Mononuclear cell (primary cell): Measurements from ENCODE around the gene GAS7. TPM values are rescaled to one million over a fixed set of nuclear protein-coding genes. Genes with fewer than 3 reads are reported as not detected.

Source experiments
- H3K27me3 ChIP-seq: 2 replicates; pipeline ENCODE4 v1.6.0; 2011; ENCODE audit warnings: low read length, control low read depth; ENCODE audit not compliant: insufficient read depth
- H3K4me1 ChIP-seq: 2 replicates; pipeline ENCODE4 v1.5.1; 2011; ENCODE audit warnings: mild to moderate bottlenecking, low read length, control low read depth; ENCODE audit not compliant: insufficient read depth
- H3K4me3 ChIP-seq: 2 replicates; pipeline ENCODE4 v1.5.1; 2011; ENCODE audit warnings: mild to moderate bottlenecking, low read length, moderate library complexity
- H3K9me3 ChIP-seq: 2 replicates; pipeline ENCODE4 v1.5.1; 2011; ENCODE audit warnings: low read depth, mild to moderate bottlenecking, control low read depth, low read length
- total RNA-seq: library from RNA; depleted of rRNA; stranded (reverse); fragments of >200 nt; gene quantifications from one replicate; pipeline ENCODE4 v1.2.3, GENCODE V29; 2012

GAS7 gene
- total RNA-seq, 1 donor = 38.4 TPM

DNA sequence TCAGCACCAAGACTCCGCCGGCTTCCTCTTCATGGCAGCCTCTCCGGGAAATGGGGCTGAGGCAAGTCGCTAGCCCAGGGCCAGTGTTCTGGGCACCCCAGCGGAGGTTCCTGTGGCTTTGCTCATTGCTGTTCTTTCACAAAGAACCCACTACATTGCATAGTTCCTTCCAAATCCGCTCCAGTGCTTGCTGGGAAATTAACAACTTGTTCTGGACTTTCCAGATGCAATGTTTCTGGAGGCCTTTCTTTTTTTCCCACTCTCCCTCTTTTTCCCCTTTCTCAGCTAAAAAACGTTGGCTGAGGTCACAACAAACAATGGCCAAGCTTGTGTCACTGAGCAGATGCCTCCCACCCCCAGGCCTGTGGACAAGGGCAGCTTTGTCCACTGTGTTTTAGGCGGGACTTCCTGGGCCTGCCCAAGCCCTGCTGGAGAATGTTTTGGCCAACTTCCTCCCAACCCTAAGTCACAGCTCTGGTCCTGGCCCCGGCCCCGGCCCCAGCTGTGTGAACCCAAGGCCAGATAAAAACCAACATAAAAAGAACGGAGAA, 161.8 kb downstream of the GAS7 start:
- Histone ChIP-seq H3K27me3 (no peaks in the 10 kb centered on the region), H3K9me3 (no peaks in the 10 kb centered on the region), H3K4me1 (peaks cover 90% of the 10 kb centered on the region), H3K4me3 (peak overlapping the region; percentile 41)

- H3K4me1 ChIP-seq = peaks cover 90% of the 10 kb centered on the region
- H3K27me3 ChIP-seq = no peaks in the 10 kb centered on the region
- H3K9me3 ChIP-seq = no peaks in the 10 kb centered on the region
- H3K4me3 ChIP-seq = peak overlapping the region; percentile 41
Observed at GRCh38 chr17:10035885-10036284, 162.5 kb downstream of the GAS7 start.

DNA sequence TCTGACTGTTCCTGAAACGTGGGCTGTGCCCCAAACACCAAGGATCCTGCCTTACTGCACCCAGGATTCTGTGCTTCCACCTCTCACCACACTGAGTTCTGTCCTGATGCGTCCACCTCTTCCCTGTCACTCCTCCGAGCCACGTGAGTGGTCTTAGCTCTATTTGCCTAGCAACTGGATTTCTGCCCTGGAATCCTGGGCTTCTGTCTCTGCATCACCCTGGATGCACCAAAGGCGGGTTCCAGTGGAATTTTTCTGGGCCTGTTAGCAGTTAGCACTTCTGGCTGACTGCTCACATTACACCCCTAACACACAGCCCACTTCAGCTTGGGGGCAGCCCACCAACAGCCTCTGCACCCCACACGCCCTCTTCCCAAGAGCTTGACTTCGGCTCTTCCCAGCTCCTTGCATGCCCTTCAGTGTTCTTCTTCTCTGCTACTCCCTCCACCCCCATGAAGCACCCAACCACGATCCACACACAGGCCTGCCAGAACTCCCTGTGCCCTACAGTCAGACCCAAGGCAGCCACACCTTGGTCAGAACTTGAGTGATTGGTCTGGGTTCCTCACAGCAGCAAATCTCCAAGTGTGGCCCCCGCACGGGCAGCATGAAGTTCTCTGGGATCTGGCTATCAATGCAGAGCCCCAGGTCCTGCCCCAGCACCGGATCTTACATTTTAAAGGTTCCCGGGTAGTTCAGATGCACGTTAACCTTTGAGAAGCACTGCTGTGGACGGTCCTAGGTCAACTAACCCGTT, 163.5 kb downstream of the GAS7 start:
- Histone ChIP-seq H3K4me3 (no peak overlapping the region), H3K27me3 (no peaks in the 10 kb centered on the region), H3K9me3 (no peaks in the 10 kb centered on the region), H3K4me1 (peaks cover 92% of the 10 kb centered on the region)

GRCh38 chr17:10033959-10034358, 164.4 kb downstream of the GAS7 start:
- H3K9me3 ChIP-seq = no peaks in the 10 kb centered on the region
- no peak overlapping the region for H3K4me3 ChIP-seq
- H3K27me3 ChIP-seq = no peaks in the 10 kb centered on the region
- peaks cover 97% of the 10 kb centered on the region for H3K4me1 ChIP-seq

DNA sequence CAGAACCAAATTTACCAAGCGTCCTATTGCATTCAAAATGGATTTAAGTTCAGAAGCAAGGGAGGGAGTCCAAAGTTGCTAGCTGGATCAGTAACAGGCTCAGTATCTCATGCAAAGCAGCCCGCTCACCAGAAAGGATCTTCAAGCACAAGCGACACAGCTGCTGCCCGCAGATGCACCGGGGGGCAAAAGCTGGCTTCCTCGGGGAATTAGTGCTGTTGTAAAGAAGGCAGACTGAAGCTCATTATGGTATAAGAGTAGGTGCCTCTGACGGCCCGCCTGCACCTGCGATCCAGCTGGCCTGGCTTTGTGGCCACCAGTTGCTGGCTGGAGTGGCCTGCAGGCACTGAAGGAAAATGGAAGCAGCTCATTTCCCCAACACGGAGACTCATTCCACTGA, 165.0 kb downstream of the GAS7 start:
- Histone ChIP-seq H3K4me3 (no peak overlapping the region), H3K9me3 (no peaks in the 10 kb centered on the region), H3K4me1 (peaks cover 96% of the 10 kb centered on the region), H3K27me3 (no peaks in the 10 kb centered on the region)

GRCh38 chr17:10032118-10032852, 166.1 kb downstream of the GAS7 start:
- Histone ChIP-seq H3K9me3 (no peaks in the 10 kb centered on the region), H3K4me3 (no peak overlapping the region), H3K4me1 (peaks cover 96% of the 10 kb centered on the region), H3K27me3 (no peaks in the 10 kb centered on the region)

DNA sequence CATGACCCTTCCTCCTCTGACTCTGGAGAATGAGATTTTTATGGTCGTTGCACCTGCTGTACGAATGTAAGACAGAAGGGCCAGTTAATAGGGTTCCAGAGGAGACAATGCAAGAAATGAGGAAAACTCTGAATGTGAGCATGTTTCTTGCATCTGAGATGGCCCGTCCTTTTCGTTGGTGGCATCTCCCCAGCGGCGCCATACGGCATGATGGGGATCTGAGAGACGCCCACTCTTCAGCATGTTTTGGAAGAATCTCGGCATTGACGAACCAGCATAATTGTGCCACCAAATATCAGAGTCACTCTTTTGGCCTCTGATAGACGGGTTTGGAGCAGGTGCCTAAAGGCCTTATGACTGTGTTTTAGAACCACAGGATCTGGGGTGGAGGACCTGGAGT, 166.8 kb downstream of the GAS7 start:
- Histone ChIP-seq H3K4me1 (peaks cover 96% of the 10 kb centered on the region), H3K27me3 (no peaks in the 10 kb centered on the region), H3K4me3 (no peak overlapping the region), H3K9me3 (no peaks in the 10 kb centered on the region)

DNA sequence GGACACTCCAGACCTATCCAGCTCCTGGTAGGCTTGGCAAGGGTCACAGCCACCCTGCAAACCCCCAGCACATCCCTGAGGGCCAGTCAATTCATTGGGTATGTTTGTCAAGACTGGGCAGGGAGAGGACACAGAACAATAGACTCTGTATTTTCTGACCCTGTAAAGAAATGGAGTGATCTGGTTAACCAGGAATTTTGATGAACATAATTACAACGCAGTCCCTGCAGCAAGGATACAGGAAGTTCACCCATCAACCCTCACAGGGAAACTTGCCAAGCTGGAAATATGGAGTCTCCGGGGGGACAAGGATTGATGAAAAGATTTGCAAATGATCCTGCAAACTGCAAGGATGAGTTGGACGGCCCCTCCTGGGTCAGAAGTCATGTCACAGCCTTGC, 167.3 kb downstream of the GAS7 start:
- H3K27me3 ChIP-seq = no peaks in the 10 kb centered on the region
- H3K4me3 ChIP-seq = no peak overlapping the region
- H3K9me3 ChIP-seq = no peaks in the 10 kb centered on the region
- peaks cover 95% of the 10 kb centered on the region for H3K4me1 ChIP-seq

DNA sequence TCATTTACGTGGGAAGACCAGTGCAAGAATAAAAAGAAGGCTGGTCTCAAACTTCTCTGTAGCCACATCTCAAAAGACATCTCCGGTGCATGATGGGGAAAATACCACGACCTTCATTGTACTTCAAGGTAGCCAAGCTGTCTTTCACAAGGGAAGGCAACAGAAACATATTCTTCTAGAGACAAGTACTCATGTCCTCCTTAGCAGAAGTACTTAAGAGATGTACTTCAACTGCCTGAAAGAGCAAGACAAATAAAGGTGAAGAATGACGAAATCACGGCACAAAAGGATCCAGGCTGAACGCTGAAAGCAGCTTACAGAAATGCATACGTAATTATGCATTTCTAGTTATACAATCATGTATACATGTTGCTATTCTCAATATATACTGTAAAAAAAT, 169.3 kb downstream of the GAS7 start:
- Histone ChIP-seq H3K4me3 (no peak overlapping the region), H3K27me3 (no peaks in the 10 kb centered on the region), H3K9me3 (no peaks in the 10 kb centered on the region), H3K4me1 (peaks cover 78% of the 10 kb centered on the region)

GRCh38 chr17:10025976-10026901, 172.2 kb downstream of the GAS7 start:
- Histone ChIP-seq H3K27me3 (no peaks in the 10 kb centered on the region), H3K4me3 (no peak overlapping the region), H3K9me3 (no peaks in the 10 kb centered on the region), H3K4me1 (peaks cover 78% of the 10 kb centered on the region)

GRCh38 chr17:10025224-10025623, 173.2 kb downstream of the GAS7 start:
- peaks cover 78% of the 10 kb centered on the region for H3K4me1 ChIP-seq
- H3K4me3 ChIP-seq = no peak overlapping the region
- no peaks in the 10 kb centered on the region for H3K9me3 ChIP-seq
- H3K27me3 ChIP-seq = no peaks in the 10 kb centered on the region

DNA sequence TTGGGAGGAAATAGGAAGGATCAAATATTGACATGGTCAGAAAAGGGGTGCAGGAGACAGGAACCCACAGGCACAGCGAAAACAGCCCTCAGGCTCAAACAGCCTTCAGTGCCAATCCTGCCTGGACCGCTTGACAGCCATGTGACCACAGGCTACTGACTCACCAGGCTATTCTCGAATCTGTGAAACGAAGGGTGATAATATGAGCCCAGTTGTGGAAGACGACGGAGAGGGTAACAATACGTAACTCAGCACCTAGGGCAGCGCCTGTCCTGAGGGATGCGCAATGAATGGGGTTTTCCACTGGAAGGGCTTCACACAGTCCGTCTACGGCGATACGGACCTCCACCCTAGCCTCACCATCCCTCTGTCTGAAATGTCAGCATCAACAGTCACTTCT, 176.0 kb downstream of the GAS7 start:
- Histone ChIP-seq H3K9me3 (no peaks in the 10 kb centered on the region), H3K27me3 (no peaks in the 10 kb centered on the region), H3K4me1 (peaks cover 81% of the 10 kb centered on the region), H3K4me3 (no peak overlapping the region)

DNA sequence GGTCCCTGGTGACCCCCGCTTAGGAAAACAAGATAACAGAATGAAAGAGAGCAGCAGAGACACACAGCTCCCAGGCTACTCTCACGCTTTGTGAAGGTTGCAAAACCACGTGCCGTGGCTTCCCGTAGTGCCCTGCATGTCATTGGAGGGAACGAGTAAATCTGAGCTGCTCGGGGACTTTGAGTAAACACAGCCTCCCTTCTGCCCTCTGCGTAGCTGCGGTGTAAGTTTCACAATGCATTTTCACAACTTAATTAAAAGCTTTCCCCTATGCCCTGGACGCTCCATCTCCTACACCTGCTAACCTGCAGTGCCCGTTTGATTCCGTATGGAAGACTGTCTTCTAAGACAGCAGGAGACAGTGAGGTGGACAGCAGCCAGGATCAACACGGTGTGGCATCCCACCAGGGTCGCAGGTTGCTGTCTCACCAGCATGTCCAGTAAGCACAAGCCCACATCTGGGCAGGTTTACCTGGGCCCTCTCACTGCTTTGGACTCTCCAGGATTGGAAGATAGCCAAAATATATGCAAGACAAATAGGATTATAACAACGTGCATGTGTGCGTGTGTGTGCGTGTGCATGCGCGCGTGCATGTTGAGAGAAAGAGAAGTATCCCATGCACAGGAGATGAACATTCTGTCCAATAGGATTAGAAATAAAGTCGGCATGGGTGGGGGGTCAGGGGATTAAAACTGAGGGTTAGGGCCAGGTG, 177.0 kb downstream of the GAS7 start:
- peaks cover 81% of the 10 kb centered on the region for H3K4me1 ChIP-seq
- H3K9me3 ChIP-seq = no peaks in the 10 kb centered on the region
- no peaks in the 10 kb centered on the region for H3K27me3 ChIP-seq
- no peak overlapping the region for H3K4me3 ChIP-seq

DNA sequence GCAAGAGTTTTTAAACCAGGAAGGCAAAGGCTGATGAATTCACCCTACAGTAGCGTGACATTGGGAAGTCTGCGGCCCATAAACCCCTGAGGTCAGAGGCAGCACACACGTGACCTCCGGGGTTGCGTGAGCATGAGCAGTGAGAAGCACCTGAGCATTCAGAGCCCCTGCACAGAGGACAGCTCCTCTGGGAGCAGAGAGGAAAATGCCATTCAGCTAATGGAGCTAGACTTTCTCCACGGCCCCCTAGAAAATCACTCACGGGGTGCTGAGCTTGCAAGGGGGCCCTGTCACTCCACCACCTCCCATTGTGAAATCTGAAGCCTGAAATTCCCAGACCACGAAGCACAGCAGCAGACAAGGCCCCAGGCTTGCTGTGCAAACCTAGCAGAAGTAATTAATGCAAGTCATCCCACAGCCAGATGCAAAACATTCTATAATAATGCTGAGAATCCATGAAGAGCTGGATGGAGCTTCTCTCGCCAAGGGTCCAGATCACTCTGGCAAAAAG, 178.4 kb downstream of the GAS7 start:
- peaks cover 92% of the 10 kb centered on the region for H3K4me1 ChIP-seq
- H3K9me3 ChIP-seq = no peaks in the 10 kb centered on the region
- no peaks in the 10 kb centered on the region for H3K27me3 ChIP-seq
- no peak overlapping the region for H3K4me3 ChIP-seq
